NK-92 (cell line): ENCODE data around the gene CYBRD1.

Experiments used
- DNase-seq: peaks from one replicate; lab custom pipeline; 2025; ENCODE audit not compliant: unreplicated experiment; lab: John Stamatoyannopoulos, UW

CYBRD1 gene

DNA sequence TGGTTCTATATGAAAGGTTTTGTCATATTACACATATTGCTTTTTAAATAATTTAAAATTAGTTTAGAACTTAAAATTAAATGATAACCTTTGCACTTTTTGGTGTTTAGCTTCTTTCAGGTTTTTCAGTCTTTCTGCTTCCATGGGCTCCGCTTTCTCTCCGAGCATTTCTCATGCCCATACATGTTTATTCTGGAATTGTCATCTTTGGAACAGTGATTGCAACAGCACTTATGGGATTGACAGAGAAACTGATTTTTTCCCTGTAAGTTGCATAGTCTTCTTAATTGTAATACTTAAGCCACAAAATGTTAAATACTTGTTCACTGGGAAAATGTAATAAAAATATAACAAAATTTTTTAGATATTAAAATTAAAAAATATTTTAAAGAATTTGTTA, 31.0 kb downstream of the CYBRD1 start:
- DNase-seq: no peak

DNA sequence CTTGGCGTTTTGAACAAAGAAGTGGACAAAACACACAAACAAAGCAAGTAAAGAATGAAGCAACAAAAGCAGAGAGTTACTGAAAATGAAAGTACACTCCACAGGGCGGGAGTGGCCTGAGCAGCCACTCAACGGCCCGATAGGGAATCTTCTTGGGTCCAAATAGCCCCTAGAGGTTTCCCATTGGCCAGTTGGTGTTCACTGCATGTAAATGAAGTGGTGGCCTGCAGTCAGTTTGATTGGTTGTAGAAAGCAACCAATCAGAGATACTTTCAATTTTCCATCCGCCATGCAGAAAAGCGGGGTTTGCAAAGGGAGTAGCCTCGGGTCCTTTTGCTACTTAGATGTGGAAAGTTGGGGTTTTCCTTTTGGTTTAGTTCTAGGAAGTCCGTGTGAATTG, 31.6 kb downstream of the CYBRD1 start:
- DNase-seq: no peak

DNA sequence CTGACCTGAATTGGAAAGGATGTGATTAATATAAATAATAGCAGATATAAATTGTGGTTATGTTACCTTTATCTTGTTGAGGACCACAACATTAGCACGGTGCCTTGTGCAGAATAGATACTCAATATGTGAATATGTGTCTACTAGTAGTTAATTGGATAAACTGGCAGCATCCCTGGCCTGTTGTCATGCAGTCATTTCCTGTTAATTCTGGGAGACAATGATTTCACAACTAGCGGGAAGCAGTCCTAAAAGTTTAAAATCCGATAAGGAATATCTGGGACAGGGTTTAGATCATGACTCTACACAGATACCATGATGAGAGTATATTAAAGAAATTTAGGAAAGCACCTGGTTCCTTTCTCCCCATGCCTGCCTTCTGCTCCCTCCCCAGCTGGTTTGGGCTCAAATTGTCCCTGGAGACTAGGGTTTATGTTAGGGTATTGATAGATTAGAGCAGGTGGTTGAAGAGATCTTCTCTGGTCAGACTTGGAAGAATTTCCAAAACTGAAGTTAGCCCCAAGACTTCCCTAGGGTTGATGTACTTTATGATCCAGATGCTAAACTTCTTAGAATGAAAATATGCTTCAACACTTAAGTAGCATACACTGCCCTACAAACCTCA, 32.8 kb downstream of the CYBRD1 start:
- DNase-seq: no peak

DNA sequence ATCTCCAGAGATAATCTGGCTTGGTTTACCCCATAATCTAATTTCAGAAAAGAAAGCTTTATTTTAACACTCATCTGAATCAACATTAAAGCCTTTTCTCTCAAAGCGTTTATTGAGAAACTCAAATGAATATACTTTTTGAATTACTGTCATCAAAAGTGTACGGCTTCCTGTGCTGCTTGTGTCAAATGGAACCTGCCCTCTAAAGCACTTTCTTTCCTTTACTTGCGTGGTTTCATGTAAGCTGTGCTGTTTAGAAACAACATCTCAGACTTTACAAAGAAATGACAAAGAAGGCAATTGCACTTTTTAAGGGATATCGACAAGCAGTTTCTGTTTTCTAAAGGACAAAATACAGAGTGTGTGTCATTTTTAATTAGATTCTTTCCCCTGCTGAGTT, 35.1 kb downstream of the CYBRD1 start:
- DNase-seq: no peak

DNA sequence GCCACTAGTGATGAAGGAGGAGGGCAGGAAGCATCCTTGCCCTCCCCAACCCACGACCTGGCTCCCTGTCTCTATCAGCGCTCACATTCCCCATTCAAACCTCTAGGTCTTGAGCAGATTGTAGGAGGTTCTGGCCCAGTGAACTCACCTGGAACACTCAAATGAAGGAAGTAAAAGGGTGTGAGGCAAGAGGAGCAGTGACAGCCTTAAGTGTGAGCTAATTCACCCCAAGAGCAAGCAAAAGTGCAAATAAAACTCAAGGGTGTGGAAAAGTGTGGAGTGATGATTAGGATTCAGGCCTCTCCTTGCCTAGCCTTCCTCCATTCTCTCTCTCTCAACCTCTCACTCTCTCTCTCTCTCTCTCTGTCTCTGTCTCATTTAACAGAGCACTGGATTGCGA, 41.0 kb downstream of the CYBRD1 start:
- DNase-seq: no peak

DNA sequence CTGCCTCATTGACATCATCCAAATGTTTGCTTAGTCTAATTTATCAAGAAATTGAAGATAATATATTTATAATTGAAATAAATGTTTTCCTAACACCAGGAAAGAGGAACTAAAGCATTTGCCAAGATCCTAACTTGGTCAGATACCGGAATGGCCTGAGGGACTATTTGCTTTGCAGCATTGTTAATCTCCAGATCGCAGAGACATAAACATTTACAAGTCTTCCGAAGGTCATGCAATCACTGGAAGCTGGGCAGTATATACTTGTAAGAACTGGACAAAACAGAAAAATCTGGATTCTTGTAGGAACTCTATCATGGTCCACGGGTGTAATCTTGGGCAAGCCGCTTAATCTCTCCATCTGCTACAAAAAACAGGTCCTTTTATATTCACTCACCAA, 42.2 kb downstream of the CYBRD1 start:
- no peak for DNase-seq

DNA sequence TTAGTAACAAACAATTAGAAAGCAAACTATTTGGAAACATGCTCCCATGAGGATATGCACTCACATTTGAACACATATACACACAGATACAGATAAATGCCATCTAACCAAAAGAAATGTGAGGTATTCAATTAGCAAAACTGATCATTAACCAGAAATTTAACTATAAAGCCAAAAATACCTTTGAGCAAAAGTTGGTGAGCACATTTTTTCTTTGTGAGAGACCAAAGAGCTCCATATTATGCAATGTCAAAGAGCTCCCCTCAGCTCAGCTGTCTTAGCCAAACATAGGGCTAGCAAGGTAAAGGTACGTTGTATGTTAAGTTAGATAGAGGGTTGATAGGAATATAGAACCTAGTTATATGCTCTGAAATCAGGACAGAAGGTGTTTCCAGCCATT, 43.8 kb downstream of the CYBRD1 start:
- no peak for DNase-seq

DNA sequence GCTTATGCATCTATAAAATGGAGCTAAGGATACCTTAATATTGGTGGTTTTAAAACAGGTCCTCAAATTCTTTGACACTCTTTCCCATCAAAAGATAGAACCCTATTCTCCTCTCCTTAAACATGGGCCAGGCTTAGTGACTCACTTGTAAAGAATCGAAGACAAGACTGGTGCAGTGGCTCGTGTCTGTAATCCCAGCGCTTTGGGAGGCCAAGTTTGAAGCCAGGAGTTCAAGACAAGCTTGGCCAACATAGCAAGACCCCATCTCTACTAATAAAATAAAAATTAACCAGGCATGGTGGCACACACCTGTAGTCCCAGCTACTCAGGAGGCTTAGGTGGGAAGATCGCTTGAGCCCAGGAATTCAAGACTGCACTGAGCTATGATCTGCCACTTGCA, 44.5 kb downstream of the CYBRD1 start:
- DNase-seq: no peak

DNA sequence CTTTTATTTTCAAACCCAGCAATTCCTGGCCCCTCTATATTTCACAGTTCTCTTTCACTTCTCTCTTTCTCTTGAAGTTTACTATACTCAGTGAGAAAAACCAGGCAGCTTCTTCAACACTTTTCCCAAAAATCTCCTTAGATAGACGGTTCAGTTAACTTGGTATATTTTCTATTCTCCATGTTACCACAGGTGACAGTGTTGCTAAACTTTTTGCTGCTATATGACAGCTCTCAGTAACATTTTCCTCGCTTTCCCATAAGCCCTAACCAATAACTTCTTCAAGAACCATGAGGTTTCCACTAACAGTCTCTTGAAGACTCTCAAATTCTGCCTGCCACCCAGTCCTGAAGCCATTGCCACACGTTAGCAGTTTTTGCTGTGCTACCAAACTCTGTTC, 45.8 kb downstream of the CYBRD1 start:
- no peak for DNase-seq

DNA sequence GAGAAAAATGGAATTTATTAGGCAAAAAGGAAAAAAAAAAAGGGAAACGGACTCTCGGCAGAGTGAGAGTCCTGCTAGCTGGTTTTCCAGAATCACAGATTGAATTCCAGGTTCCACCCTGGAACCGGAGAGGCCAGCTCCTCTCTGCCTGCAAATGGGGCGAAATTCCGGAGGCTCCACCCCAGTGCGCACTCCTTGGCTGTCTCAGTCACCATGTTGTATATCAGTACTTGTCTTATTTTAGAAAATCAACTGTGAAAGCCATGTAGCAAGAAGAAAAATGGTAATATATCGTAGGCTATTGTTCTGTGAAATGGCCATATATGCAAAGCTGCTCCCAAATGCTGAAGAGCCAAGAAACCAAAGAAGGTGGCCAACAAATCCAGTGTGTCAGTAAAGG, 49.4 kb downstream of the CYBRD1 start:
- DNase-seq: no peak

DNA sequence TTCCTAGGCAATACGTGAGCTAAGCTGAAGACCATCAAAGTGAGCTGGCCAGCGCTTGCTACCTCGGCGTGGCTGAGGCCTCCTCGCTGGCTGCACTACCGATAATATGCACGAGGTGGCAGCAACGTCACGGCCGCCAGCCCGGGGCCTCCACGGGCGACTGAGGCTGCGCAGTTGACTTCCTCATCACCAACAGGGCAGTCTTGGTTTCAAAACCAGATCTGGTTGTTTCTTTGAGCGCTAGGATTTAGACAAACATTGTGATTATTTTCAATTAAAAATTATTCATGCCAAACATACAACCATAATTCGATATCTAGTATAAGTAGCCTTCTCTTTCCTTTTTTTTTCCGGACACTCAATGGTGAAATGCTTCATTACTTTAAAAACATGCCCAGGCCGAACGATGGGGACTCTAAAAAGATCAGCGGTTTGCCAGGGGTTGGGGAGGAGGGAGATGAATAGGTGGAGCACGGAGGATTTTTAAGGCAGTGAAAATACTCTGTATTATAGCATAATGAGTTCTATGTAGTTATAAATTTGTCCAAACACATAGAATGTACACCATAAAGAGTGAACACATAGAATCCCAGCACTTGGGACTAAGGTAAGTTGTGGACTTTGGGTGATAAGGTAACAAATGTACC, 52.0 kb downstream of the CYBRD1 start:
- DNase-seq: no peak

DNA sequence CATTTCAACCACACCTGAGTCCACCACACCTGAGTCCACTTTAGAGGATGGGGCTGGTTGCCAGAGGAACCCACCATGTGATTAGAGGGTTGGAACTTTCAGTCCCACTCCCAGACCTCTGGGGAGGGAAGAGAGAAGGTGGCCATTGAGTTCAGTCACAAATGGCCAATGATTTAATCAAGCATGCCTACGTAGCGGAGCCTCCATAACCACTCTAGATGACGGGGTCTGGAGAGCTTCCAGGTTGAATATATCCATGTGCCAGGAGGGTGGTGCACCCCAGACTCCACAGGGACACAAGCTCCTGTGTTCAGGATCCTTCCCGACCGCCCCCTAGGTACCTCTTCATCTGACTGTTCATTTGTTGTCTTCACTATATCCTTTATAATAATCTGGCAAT, 53.3 kb downstream of the CYBRD1 start:
- no peak for DNase-seq

DNA sequence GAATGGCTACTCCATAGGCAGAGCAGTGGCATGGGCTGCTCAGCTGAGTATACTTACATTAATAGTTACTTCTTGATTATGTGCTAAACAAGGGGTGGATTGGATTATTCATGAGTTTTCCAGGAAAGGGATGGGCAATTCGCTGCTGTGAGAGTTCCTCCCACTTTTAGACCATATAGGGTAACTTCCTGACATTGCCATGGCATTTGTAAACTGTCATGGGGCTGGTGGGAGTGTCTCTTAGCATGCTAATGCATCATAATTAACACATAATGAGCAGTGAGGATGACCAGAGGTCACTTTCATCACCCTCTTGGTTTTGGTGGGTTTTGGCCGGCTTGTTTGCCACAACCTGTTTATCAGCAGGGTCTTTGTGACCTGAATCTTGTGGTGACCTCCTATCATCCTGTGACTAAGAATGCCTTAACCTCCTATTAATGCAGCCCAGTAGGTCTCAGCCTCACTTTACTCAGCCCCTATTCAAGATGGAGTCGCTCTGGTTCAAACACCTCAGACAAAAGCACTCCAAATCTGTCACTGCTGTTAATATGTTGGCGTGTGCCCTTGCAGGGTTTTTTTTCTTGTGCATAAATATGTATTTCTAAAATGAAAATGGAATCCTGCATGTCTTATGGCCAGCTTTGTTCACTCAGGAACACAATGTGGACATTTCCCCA, 56.0 kb downstream of the CYBRD1 start:
- no peak for DNase-seq

DNA sequence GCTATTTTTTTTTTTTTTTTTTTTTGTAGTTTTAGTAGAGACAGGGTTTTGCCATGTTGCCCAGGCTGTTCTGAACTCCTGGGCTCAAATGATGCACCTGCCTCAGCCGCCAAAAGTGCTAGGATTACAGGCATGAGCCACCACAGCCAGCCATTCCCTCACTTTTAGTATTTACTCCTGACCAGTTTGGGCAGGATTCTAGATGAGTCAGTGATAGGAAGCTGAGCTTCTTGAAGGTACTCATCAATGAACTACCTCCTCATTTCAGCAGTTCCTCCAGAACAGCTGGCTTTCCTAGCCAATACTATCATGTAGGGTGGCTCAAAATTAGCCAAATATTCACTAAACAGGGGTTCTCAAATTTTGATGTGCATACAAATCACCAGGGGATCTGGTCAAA, 57.2 kb downstream of the CYBRD1 start:
- no peak for DNase-seq

DNA sequence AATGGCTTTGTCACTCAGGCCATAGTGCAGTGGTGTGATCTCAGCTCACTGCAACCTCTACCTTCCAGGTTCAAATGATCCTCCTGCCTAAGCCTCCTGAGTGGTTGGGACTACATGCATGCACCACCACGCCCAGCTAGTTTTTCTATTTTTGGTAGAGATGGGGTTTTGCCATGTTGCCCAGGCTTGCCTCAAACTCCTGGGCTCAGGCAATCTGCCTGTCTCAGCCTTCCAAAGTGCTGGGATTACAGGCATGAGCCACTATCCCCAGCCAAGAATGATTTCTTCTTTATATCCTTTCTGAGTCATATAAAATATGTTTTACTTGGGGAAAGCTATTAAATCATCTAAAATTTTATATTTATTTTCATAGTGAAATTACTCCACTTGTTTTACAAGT, 61.3 kb downstream of the CYBRD1 start:
- no peak for DNase-seq

DNA sequence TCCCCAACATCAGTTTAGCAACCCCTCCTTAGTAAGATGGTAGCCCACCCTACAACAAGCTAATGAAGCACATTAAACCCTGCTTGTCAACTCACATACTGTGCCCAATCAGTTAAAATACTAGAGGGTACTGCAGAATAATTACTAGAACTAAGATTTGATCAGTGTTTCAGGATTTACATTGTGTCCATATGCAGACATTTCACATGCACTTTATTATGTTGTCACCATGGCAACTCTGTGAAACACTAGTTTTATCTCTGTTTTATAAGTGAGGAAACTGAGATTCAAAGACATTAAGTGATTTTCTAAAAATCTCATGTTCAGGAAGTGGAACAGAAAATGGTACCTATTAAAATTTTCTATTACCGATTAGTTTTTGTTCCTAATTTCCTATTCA, 61.7 kb downstream of the CYBRD1 start:
- no peak for DNase-seq

DNA sequence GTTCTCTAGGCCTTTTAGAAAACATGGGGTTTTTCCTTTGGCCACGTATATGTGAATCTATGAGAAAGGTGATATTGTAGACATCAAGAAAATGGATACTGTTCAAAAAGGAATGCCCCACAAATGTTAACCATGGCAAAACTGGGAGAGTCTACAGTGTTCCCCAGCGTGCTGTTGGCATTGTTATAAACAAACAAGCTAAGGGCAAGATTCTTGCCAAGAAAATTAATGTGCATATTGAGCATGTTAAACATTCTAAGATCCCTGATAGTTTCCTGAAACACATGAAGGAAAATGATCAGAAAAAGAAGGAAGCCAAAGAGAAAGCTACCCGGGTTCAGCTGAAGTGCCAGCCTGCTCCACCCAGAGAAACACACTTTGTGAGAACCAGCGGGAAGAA, 64.9 kb downstream of the CYBRD1 start:
- DNase-seq: no peak

DNA sequence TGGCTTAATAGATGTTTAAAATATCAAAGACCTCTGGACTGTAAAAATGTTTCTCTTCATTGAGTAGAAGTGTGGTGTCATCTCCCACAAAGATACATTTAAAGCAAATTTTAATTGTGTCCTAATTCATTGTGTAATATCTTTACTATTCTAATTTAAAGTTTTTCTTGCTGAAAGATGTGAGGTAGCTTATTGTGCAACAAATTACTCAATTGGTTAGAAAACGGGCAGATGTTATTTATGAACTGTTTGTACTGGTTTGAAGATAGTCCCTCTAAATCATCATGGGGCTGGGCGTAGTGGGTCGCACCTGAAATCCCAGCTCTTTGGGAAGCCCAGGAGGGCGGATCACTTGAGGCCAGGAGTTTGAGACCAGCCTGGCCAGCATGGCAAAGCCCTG, 65.3 kb downstream of the CYBRD1 start:
- DNase-seq: no peak

DNA sequence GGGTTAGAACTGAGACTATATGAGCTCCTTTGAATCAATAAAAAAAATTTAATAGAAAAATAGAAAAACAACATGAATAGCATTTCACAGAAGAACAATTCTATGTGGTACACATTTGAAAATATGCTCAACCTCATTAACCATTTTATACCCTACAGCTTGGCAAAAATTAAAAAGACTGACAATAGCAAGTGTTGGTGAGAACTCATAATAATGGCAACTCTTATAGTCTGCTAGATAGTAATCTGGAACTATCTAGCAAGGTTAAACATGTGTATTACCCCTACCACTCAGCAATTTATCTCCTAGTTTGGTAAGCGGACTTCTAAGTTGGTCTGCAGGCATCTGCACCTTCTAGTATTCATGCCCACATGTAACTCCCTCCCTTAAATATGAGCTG, 67.8 kb downstream of the CYBRD1 start:
- DNase-seq: no peak

DNA sequence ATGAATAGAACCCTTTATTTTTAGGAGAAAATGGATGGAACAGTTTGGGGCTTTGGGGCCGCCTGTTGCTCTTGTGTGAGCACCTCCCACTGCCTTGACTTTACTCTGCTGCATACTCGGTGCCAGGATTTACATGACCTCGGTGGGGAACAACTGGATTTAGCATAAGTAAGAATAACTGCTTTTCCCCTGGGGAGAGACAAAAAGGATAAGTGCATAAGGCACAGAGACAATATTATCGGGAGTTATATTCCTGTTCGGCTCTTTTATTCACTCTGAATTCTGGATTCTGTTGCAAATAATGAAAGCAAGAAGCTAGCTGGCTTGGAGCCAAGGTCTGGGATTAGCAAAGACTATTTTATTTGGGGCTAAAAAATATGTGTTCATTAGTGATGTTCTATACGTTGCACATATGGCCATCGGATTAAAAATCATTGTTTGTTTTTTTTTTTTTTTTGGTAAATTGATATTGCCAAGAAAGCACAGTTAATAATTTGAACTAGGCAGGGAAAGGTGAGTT, 69.8 kb downstream of the CYBRD1 start:
- DNase-seq: no peak

DNA sequence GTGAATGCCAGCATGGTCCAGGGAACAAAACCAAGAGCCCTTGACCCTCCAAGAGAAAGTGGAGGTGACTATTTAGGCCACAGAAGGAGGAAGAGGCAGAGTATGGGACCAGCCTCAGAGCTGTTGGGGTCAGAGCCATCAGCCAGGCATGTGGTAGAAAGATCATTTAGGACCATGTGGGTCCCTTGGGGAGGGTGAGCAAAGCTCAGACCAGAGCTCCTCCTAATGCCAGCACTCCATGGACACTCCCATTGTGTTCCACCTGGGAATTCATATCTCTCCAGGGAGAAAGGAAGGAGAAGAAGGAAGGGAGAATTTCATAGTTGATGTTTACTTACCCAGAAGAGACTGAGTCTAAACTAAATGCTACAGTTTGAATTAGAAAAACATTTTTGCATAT, 73.2 kb downstream of the CYBRD1 start:
- DNase-seq: no peak

DNA sequence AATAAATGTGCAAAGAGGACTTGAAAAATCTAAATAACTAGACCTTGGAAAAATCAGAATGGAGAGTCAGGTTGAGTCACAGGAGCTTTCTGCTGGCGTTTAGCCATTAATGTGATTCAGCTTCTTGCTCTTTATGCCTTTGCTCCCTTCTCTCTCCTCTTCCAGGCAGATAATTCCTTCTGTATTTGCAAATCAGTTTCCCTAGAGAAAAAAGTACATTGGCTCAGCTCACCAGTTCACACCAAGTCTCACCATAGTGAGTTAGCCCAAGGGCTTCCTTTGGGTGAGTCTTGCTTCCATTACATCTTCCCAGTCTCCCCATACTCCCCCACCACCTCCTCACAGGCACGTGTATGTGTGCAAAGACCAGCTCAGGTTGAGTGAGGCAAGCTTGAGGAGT, 73.6 kb downstream of the CYBRD1 start:
- DNase-seq: no peak
